ENCODE results near the gene SMOC1.

Gene SMOC1

DNA sequence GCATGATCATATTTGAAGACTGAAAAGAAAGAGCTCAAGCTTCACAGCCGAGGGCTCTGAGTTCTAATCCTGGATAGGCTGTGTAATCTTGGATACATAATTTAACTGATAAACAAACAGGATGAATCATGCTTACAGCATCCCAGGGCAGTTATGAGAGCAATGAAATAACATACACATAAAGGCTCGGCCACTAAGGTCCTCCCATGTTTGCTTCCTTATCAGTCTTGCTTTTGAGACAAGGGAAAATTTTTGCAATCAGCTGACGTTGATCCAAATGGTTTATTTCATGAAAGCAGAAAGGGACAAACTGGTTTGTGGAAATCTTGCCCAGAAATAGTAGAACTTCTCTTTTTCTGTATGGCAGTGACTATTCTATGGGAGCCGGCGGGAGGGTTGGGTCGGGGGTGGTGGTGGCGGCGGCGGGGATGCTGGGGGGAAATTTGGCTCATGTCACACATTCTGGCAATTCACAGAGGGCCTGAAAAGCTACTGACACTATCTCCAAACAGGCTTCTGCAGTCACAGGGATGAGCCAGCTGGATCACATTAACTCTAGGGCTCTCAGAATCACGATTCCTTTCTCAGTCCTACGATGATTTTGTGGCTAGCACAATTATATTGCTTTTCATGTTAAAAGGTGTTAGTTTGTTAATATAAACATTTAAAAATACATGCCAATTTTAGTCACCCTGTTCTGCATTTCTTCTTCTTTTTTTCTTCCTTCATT is 185.1 kb downstream of the SMOC1 start:
- Mint-ChIP-seq H3K27me3 (peaks cover 69% of the 10 kb centered on the region), H3K4me1 (no peaks in the 10 kb centered on the region), H3K36me3 (ENCODE audit: insufficient read depth) (no peaks in the 10 kb centered on the region), H3K9me3 (no peaks in the 10 kb centered on the region), H3K27ac (ENCODE audit: low read depth) (no peak overlapping the region), H3K4me3 (no peak overlapping the region)
- DNase-seq (ENCODE audit: low spot score in 2 of 2) = no peak
- no peak for ATAC-seq (replicated peaks; ENCODE audit: extremely low read depth, poor library complexity, severe bottlenecking)

DNA sequence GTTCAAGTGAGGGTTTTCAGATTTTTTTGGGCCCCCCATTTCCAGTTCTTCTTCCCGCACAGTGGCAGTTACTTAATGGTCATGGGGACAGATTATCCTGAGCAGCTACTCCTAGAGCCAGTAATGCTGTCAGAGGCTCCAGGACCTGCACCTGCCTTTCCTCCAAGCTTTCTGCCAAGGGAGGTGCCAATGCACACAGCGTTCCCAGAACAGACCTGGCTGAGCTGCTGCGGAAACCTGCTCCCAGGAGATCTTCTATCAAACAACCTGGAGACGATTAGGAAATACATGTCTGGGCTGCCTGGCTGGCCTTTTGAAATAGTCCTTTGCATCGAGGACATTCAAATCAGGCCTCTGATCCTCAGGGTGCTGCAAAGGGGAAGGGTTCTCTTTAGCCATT is 188.6 kb downstream of the SMOC1 start:
- ATAC-seq (replicated peaks; ENCODE audit: extremely low read depth, poor library complexity, severe bottlenecking) = no peak
- no peak for DNase-seq (ENCODE audit: low spot score in 2 of 2)
- Mint-ChIP-seq H3K27me3 (peaks cover 55% of the 10 kb centered on the region), H3K4me1 (no peaks in the 10 kb centered on the region), H3K27ac (ENCODE audit: low read depth) (no peak overlapping the region), H3K4me3 (no peak overlapping the region), H3K36me3 (ENCODE audit: insufficient read depth) (no peaks in the 10 kb centered on the region), H3K9me3 (no peaks in the 10 kb centered on the region)

- Mint-ChIP-seq H3K4me3 (no peak overlapping the region), H3K4me1 (no peaks in the 10 kb centered on the region), H3K27me3 (peaks cover 41% of the 10 kb centered on the region), H3K36me3 (ENCODE audit: insufficient read depth) (no peaks in the 10 kb centered on the region), H3K27ac (ENCODE audit: low read depth) (no peak overlapping the region), H3K9me3 (no peaks in the 10 kb centered on the region)
- ATAC-seq (replicated peaks; ENCODE audit: extremely low read depth, poor library complexity, severe bottlenecking) (no peak), DNase-seq (ENCODE audit: low spot score in 2 of 2) (no peak)
Observed at GRCh38 chr14:70069186-70069585, 190.0 kb downstream of the SMOC1 start.

DNA sequence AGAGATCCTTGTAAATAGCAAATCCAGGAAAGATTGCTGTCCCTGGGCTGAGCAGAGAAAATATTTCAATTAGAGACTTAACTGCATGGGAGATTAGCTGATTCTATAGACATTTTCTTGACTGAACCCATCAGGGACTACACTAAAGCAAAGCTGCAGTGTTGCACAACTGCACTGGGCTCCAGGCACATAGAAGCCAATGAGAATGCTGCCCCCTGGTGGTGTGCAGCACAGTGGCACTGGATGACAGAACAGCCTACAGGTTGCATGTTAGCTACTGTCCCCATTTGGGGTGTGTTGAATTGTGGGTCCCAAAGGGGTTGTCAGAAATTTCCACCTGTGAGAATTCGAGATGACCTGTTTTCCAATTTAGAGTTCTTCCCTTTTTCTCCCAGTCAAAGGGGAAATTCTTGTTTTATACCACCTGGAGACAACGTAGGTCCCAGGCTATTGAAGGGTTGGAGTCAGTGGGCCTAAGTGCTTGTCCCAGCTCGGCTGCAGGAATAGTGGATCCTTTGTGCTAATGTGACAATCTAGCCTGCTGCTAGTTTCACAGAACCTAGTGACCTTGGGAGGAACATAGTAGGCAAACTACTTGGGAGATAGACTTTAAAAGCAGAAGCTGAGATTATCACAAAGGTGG is 194.8 kb downstream of the SMOC1 start:
- ATAC-seq (replicated peaks; ENCODE audit: extremely low read depth, poor library complexity, severe bottlenecking) = no peak
- DNase-seq (ENCODE audit: low spot score in 2 of 2) = no peak
- H3K27ac Mint-ChIP-seq (ENCODE audit: low read depth) = no peak overlapping the region
- H3K4me3 Mint-ChIP-seq = no peak overlapping the region
- no peaks in the 10 kb centered on the region for H3K4me1 Mint-ChIP-seq
- no peaks in the 10 kb centered on the region for H3K36me3 Mint-ChIP-seq (ENCODE audit: insufficient read depth)
- H3K27me3 Mint-ChIP-seq = peaks cover 49% of the 10 kb centered on the region
- no peaks in the 10 kb centered on the region for H3K9me3 Mint-ChIP-seq

- H3K27me3 Mint-ChIP-seq = peaks cover 58% of the 10 kb centered on the region
- ATAC-seq (replicated peaks; ENCODE audit: extremely low read depth, poor library complexity, severe bottlenecking) (no peak), DNase-seq (ENCODE audit: low spot score in 2 of 2) (no peak)
- H3K36me3 Mint-ChIP-seq (ENCODE audit: insufficient read depth) = no peaks in the 10 kb centered on the region
- no peaks in the 10 kb centered on the region for H3K4me1 Mint-ChIP-seq
- no peak overlapping the region for H3K4me3 Mint-ChIP-seq
- H3K27ac Mint-ChIP-seq (ENCODE audit: low read depth) = no peak overlapping the region
- H3K9me3 Mint-ChIP-seq = no peaks in the 10 kb centered on the region
Observed at GRCh38 chr14:70077005-70077404, 197.8 kb downstream of the SMOC1 start.

DNA sequence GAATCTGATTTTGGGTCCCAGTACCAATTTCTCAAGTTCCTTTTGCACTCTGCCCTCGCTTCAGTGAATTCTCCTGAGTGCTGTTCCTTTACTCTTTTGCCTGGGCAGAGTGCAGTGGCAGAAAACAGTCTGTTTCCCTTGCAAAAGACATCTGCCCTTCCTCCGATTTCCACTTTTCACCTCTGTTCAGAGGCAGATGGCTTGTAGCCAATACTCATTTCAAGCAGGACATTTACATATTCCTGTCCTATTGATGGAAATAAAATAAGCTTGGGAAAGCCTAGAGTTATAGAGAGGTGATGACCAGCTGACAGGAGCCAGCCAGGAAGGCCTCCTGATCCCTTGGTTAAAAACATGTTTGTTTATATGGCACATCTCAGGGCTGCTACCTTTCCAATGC is 198.5 kb downstream of the SMOC1 start:
- no peak for ATAC-seq (replicated peaks; ENCODE audit: extremely low read depth, poor library complexity, severe bottlenecking)
- Mint-ChIP-seq H3K4me1 (no peaks in the 10 kb centered on the region), H3K9me3 (no peaks in the 10 kb centered on the region), H3K4me3 (no peak overlapping the region), H3K27me3 (peaks cover 65% of the 10 kb centered on the region), H3K27ac (ENCODE audit: low read depth) (no peak overlapping the region), H3K36me3 (ENCODE audit: insufficient read depth) (no peaks in the 10 kb centered on the region)
- no peak for DNase-seq (ENCODE audit: low spot score in 2 of 2)

DNA sequence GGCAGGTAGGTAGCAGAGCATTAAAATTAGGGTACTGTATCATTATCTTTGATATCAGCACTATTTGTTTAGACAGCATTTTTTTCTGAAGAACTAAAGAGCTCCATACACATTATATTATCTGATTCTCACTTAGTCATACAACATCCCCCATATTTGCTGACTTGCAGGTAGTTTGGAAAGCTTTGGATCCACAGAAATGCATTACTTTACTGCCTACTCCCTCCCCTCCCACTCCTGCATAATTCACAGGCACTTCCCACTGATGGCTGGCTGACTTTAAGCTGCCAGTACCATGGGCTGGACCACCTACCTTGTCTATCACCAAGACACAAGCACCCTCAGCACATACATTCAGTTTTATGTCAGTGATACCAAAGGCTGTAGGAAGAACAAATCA is 199.1 kb downstream of the SMOC1 start:
- H3K4me1 Mint-ChIP-seq = no peaks in the 10 kb centered on the region
- no peak for ATAC-seq (replicated peaks; ENCODE audit: extremely low read depth, poor library complexity, severe bottlenecking)
- no peaks in the 10 kb centered on the region for H3K36me3 Mint-ChIP-seq (ENCODE audit: insufficient read depth)
- no peak overlapping the region for H3K4me3 Mint-ChIP-seq
- H3K9me3 Mint-ChIP-seq = no peaks in the 10 kb centered on the region
- H3K27ac Mint-ChIP-seq (ENCODE audit: low read depth) = no peak overlapping the region
- no peak for DNase-seq (ENCODE audit: low spot score in 2 of 2)
- H3K27me3 Mint-ChIP-seq = peaks cover 72% of the 10 kb centered on the region

DNA sequence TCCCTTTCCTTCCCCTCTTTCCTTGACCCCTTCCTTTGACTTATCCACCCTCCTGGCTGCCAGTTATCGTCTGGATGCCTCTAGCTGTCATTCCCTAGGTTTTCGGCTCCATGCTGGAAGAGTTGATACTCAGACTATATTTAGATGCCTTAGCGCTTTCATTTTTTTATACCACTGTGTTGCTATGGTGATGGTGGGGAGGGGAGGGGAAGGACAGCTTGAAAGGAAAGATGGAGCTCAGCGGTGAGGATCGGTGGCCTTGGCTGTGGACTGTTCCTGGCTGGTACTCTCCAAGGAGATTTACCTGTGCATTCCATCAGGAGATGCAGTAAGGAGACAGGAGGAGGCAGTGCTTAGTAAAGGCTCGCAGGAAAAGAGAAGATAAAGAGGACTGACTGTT is 200.9 kb downstream of the SMOC1 start:
- no peaks in the 10 kb centered on the region for H3K4me1 Mint-ChIP-seq
- peaks cover 85% of the 10 kb centered on the region for H3K27me3 Mint-ChIP-seq
- no peaks in the 10 kb centered on the region for H3K9me3 Mint-ChIP-seq
- H3K27ac Mint-ChIP-seq (ENCODE audit: low read depth) = no peak overlapping the region
- H3K4me3 Mint-ChIP-seq = no peak overlapping the region
- DNase-seq (ENCODE audit: low spot score in 2 of 2) = no peak
- H3K36me3 Mint-ChIP-seq (ENCODE audit: insufficient read depth) = no peaks in the 10 kb centered on the region
- ATAC-seq (replicated peaks; ENCODE audit: extremely low read depth, poor library complexity, severe bottlenecking) = no peak

All from central memory CD8-positive, alpha-beta T cell (primary cell).